SK-N-SH (cell line): ENCODE data around the gene SCAPER.

Source experiments
- CHD2 ChIP-seq: fragments of 150-350 bp; IDR thresholded peaks from 2 replicates; pipeline ENCODE4 v1.6.1; 2018; ENCODE audit warnings: low read length; ENCODE audit not compliant: partially characterized antibody
- ELF1 ChIP-seq: IDR thresholded peaks from 2 replicates; pipeline ENCODE4 v1.4.0; 2012
- EZH2phosphoT487 ChIP-seq: fragments of 200-600 bp; sonication (generic); IDR thresholded peaks from 2 replicates; pipeline ENCODE4 v1.6.1; 2017; ENCODE audit warnings: low read depth, mixed run types, mild to moderate bottlenecking, antibody characterized with exemption, moderate library complexity, borderline replicate concordance
- POLR2AphosphoS5 ChIP-seq: IDR thresholded peaks from 2 replicates; pipeline ENCODE4 v1.6.1; 2012; ENCODE audit warnings: low read depth, low read length
- RCOR1 ChIP-seq: fragments of 150-350 bp; IDR thresholded peaks from 2 replicates; pipeline ENCODE4 v1.6.1; 2017; ENCODE audit warnings: antibody characterized with exemption, low read length
- RFX5 ChIP-seq: IDR thresholded peaks from 2 replicates; pipeline ENCODE4 v1.6.1; 2012; ENCODE audit warnings: mild to moderate bottlenecking, improper control_type of control experiment, low read length
- SIN3A ChIP-seq: IDR thresholded peaks from 2 replicates; pipeline ENCODE4 v1.6.1; 2012; ENCODE audit warnings: low read depth, mild to moderate bottlenecking, low read length, moderate library complexity, borderline replicate concordance
- YY1 ChIP-seq: IDR thresholded peaks from 2 replicates; pipeline ENCODE4 v1.4.0; 2012; ENCODE audit warnings: low read depth, mild to moderate bottlenecking
- TF ChIP-seq, protein P1 (sequence below): fragments of 200-600 bp; sonication (generic); IDR thresholded peaks from 2 replicates; pipeline ENCODE4 v1.6.1; 2017; ENCODE audit warnings: antibody characterized with exemption, mild to moderate bottlenecking, moderate library complexity
- TF ChIP-seq, protein P2 (sequence below): fragments of 150-350 bp; IDR thresholded peaks from 2 replicates; pipeline ENCODE4 v1.6.1; 2016; ENCODE audit warnings: mild to moderate bottlenecking, low read depth, low read length
- TF ChIP-seq, protein P3 (sequence below): IDR thresholded peaks from 2 replicates; pipeline ENCODE4 v1.4.0; 2012; ENCODE audit warnings: low read depth
- TF ChIP-seq, protein P4 (sequence below): IDR thresholded peaks from 2 replicates; pipeline ENCODE4 v1.6.1; 2012; ENCODE audit warnings: mild to moderate bottlenecking, low read depth, low read length, moderate library complexity
- TF ChIP-seq, protein P5 (sequence below): fragments of 150-350 bp; IDR thresholded peaks from 2 replicates; pipeline ENCODE4 v1.6.1; 2017; ENCODE audit warnings: antibody characterized with exemption, low read length, low read depth, borderline replicate concordance

DNA sequence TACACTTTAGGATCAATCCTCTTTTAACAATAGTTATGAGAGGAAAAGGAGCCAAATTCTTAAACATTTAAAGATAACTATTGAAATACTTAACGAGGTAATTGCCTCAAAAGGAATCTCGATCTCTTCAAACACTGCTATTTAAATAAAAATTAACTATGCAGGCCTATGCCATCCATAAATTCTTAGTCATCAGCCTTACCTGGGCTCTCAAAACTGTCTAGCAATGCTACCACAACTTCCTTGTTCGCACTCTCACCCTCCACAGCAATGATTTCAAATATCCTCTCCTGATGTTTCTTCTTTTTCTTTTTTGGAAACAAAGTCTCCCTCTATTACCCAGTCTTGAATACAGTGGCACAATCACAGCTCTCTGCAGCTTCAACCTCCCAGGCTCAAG is 606.2 kb downstream of the SCAPER start:
- TF ChIP-seq, protein P1, sequence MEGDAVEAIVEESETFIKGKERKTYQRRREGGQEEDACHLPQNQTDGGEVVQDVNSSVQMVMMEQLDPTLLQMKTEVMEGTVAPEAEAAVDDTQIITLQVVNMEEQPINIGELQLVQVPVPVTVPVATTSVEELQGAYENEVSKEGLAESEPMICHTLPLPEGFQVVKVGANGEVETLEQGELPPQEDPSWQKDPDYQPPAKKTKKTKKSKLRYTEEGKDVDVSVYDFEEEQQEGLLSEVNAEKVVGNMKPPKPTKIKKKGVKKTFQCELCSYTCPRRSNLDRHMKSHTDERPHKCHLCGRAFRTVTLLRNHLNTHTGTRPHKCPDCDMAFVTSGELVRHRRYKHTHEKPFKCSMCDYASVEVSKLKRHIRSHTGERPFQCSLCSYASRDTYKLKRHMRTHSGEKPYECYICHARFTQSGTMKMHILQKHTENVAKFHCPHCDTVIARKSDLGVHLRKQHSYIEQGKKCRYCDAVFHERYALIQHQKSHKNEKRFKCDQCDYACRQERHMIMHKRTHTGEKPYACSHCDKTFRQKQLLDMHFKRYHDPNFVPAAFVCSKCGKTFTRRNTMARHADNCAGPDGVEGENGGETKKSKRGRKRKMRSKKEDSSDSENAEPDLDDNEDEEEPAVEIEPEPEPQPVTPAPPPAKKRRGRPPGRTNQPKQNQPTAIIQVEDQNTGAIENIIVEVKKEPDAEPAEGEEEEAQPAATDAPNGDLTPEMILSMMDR: no peak
- TF ChIP-seq, protein P2, sequence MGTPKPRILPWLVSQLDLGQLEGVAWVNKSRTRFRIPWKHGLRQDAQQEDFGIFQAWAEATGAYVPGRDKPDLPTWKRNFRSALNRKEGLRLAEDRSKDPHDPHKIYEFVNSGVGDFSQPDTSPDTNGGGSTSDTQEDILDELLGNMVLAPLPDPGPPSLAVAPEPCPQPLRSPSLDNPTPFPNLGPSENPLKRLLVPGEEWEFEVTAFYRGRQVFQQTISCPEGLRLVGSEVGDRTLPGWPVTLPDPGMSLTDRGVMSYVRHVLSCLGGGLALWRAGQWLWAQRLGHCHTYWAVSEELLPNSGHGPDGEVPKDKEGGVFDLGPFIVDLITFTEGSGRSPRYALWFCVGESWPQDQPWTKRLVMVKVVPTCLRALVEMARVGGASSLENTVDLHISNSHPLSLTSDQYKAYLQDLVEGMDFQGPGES: no peak
- TF ChIP-seq, protein P3, sequence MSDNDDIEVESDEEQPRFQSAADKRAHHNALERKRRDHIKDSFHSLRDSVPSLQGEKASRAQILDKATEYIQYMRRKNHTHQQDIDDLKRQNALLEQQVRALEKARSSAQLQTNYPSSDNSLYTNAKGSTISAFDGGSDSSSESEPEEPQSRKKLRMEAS: no peak
- TF ChIP-seq POLR2AphosphoS5 (no peak), YY1 (no peak), ELF1 (no peak), RFX5 (no peak), RCOR1 (no peak), SIN3A (no peak), EZH2phosphoT487 (no peak), CHD2 (no peak)
- TF ChIP-seq, protein P4, sequence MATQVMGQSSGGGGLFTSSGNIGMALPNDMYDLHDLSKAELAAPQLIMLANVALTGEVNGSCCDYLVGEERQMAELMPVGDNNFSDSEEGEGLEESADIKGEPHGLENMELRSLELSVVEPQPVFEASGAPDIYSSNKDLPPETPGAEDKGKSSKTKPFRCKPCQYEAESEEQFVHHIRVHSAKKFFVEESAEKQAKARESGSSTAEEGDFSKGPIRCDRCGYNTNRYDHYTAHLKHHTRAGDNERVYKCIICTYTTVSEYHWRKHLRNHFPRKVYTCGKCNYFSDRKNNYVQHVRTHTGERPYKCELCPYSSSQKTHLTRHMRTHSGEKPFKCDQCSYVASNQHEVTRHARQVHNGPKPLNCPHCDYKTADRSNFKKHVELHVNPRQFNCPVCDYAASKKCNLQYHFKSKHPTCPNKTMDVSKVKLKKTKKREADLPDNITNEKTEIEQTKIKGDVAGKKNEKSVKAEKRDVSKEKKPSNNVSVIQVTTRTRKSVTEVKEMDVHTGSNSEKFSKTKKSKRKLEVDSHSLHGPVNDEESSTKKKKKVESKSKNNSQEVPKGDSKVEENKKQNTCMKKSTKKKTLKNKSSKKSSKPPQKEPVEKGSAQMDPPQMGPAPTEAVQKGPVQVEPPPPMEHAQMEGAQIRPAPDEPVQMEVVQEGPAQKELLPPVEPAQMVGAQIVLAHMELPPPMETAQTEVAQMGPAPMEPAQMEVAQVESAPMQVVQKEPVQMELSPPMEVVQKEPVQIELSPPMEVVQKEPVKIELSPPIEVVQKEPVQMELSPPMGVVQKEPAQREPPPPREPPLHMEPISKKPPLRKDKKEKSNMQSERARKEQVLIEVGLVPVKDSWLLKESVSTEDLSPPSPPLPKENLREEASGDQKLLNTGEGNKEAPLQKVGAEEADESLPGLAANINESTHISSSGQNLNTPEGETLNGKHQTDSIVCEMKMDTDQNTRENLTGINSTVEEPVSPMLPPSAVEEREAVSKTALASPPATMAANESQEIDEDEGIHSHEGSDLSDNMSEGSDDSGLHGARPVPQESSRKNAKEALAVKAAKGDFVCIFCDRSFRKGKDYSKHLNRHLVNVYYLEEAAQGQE: no peak
- TF ChIP-seq, protein P5, sequence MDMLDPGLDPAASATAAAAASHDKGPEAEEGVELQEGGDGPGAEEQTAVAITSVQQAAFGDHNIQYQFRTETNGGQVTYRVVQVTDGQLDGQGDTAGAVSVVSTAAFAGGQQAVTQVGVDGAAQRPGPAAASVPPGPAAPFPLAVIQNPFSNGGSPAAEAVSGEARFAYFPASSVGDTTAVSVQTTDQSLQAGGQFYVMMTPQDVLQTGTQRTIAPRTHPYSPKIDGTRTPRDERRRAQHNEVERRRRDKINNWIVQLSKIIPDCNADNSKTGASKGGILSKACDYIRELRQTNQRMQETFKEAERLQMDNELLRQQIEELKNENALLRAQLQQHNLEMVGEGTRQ: no peak
